Measurements from ENCODE around the gene AUTS2.
"Not testable (repeated sequence)": the region's sequence is repeated elsewhere in the genome, so short reads cannot be mapped to it uniquely, and the experiment has no call there.

AUTS2 gene

DNA sequence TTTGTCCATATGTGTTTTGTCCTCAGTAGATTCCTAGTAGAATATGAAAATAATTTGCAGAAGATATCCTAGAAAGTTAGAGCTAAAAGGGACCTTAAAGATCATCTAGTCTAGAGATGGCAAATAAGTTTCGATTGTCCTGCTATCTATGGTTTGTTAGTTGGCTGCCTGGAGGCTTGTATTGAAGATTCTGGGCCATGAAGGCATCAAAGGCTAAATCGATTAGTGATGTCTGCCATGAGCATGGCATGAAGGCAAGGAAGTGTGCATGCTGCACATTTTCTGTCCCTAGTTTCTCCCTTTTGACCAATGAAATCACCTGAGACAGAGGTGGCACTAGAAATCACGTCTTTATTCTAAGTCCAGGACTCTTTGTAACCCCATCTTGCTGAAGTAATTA lies 979.9 kb downstream of the AUTS2 start:
- no peak for DNase-seq

DNA sequence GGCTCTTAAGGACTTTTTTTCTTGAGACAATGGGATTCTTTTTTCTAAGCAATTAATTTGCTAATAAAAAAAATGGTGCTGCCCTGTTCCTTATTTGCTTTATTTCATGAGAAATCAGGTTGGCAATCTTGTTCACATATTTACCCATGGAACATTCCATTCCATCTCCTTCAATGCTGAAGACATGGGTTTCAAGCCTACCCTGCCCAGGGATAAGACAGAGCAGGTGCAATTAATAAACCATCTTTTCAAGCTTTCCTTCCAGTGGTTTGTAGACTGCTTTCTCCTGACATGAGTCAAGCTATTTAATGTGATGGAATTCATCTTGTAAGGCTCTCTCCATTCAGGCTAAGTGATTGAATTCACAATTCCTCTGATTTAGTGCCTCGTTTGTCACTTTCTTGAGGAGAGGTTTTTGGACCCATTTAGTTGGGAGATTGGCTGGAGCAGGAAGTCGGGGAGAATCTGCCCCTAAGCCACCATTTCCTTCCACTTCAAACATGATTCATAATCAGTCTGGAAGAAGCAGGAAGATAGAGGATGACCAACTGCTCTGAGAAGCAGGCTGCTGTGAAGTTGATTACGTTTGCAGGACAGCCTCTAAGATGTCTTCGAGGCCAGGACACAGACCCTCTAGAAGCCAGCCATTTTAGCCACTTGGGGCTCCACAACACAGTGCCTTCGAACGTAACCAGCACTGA lies 981.3 kb downstream of the AUTS2 start:
- DNase-seq, result no peak

DNA sequence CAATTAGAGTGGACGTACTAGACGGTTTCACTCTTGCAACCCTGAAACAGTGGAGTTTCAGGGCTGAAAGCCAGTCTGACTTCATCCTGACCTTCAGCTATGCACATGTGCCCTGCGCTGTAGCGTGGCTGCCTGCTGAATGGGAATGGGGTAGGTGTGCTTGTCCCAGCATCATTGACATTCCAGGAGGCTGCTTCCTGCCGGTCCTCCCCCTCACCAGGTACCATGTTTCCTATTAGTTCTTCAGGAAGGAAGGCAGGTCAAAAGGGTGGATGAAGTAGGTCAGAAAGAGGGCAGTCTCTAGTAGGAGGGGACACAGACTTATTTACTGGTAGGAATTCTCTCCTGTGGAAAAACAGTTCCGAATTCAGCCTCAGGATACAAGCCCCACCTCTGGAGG lies 981.9 kb downstream of the AUTS2 start:
- no peak for DNase-seq

DNA sequence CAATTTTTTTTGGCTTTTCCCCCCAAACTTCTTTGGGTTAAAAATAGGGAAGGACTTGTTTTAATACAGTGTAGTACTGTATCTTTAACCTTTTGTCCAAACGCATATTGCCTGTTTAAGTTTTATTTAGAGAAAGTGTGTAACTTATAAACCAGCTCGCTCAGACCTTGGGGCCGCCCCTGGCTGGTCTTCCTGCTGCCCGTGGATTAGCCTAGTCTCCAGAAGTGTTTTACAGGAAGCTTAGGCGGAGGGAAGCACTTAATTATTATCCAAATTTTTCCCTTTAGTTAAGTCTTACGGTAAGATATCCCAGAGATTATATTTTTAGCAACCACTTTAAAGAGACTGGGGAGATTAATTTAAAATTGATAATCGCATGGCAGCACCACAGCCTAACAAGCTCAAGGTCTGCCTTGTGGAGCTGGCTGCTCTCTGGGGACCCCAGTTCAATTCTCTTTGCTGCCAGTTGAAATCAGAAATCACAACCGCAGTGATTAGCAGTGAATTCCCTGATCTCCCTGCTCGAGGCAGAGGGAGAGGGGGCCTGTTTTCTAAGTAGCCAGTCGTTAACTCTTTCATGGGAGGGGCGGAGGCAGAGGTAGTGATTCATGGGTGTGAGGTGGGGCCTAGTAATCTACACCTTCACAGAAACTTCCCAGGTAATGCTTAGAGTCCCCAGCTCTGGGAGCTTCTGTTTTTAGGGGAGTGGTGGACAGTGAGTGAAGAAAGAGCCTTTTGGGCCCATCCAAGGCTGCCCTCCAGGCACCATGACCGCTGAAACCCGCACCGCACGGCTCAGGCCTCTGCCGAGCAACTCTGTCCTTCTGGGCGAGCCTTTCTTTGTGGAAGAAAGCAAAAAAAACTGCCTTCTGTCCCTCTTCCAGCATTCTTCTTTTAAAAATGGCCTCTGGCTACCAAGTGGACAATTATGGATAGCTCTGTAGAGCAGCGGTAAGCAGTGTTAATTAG lies 984.9 kb downstream of the AUTS2 start:
- DNase-seq, result no peak

DNA sequence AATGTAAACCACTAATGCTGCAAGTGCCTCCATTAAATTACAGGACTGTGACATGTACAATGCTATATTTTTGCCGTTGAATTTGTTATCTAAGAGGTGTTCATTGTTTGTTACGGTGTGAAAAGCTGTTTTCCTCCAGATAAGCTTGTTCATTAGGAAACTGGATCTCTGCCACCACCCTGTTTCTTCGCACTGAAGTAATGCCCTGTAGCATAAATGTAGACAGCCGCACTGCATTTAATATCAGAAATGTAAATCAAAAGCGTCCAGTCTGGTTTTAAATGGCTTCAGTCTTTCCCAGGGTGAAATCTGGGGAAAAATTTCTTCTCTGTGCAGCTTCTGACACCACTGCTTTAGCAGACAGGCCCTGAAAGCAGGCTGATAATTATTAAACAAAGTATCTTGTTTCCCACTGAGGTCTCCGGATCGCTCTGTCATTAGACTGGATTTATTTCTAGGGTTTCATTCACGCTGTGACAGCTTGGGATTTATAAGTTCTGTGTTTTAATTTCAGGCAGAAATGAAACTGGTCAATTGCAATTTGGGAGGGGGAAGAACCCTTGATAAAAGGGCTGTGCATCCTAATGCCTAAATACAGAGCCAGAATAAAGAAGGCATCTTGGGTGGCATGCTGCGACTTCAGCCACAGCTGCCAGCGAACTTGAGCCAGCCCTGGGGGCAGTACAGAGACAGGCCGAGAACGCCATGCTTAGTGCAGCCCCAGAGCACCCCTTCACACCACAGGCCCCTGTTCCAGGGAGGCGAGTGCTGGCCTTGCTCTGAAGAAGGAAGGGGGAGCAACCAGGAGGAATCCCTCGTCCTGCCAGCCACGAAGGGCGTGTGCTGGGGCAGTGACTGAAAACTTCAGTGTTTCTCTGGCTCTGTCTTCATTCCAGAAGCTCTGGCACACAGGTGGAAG lies 985.9 kb downstream of the AUTS2 start:
- no peak for DNase-seq

DNA sequence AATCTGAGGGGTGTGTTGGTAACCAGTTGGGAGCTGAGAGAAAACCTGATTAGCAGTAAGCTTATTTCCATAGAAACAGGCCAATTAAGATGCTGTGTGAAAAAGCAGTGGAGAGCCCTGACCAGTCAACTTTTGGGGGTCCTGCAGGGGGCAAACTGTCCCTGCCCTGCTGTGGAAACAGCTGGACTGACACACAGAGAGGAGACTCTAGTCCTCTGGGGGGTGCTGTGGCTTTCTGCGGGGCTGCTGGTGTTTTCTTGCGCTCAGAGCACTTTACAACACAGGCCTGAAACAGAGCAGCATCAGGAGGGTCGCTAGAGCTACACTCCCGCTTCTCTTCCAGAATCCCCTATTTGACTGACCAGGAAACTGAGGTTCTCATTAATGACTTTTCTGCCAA lies 986.8 kb downstream of the AUTS2 start:
- DNase-seq, result no peak

DNA sequence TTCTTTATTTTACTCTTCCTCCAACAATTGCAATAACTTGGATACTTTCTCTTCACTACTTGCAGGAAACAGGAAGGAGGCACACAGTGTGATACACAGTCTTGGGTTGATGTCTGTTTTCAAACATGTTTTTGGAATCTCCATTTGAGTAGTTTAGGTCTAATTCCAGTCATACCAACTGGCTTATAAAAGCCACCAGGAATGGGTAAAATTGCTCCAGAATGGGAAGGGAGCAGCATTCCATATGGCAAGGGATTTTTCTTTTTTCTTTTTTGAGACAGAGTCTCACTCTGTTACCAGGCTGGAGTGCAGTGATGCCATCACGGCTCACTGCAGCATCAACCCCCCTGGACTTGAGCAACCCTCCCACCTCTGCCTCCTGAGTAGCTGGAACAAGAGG lies 988.5 kb downstream of the AUTS2 start:
- no peak for DNase-seq

DNA sequence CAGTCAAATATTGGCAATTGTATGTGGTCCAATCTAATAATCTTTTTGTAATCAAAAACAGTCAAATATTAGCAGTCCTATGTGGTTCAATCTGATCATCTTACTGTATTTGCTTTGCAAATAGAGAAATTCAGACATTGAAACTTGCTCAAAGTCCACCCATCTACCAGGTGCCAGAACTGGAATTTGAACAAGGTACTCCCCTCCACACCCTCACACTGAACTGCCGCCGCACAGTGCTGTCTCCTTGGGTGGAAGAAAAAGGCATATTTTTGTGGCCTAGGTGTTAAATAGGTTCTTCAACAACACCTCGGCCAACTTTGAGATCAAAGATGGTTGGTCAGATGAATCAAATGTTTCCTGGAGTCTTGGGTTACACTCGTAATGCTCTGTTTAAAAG lies 989.5 kb downstream of the AUTS2 start:
- DNase-seq, result no peak

DNA sequence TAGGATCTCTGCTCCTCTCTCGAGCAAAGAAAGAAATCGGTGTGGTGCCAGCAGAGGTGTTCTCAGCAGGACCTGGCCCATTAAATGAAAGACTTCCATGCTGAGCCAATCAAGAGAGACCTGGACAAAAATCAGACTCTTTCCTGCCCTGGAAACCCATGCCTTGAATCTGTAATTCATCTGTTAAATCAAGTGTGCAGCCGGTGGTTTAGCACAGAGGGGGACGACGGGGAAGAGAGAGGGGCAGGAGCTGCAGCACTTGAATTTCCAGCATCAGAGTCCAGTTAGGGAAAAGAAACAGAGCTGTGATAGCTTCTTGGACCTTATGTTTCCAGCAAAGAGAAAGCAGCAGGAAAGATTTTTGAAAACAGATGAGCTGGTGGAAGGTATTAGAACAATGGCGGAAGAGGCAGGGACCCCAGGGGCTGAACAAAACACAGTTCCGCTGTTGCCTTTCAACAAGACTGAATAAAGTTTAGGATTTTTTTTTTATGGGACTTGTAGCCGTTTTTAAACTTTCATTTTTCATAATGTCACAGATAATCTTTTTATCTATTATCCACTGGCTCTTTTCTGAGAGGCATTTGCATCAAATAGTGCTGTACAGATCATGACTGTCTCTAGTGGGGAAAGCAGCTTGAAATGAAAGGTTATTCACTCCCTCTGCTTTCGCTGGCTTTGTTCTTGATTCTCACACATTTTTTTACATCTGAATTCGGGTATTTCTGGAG lies 990.1 kb downstream of the AUTS2 start:
- no peak for DNase-seq

DNA sequence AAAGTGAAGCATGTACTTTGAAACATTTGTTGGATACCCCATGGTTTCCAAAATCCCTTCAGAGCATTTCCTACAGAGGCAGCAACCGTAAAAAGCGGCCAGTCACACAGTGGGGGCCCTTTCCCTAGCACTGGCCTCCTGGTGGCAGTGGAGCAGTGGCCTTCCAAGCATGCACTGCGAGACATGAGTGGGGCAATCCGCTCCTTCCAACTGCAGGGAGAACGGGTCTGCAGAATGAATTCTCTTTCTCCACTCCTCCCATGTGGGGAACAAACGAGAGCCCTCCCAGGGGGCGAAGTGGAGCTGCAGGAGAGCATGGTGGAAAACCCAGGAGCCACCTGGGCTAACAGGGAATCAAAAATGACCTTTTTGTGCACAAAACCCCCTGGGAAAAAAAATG lies 990.7 kb downstream of the AUTS2 start:
- no peak for DNase-seq

DNA sequence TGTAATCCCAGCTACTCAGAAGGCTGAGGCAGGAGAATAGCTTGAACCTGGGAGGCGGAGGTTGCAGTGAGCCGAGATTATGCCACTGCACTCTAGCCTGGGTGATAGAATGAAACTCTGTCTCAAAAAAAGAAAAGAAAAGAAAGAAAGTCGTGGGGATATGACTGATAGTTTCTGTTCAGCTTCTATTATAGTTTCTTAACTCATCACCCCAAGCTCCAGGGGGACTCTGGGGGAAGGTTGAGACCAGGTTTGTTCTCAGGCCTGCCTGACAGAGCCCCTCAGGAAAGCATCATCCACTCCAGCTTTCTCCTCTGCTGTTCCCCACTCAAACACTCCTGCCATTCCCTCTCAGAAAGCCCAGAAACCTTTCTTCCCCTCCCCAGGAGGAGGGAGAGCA lies 991.3 kb downstream of the AUTS2 start:
- DNase-seq, result no peak

DNA sequence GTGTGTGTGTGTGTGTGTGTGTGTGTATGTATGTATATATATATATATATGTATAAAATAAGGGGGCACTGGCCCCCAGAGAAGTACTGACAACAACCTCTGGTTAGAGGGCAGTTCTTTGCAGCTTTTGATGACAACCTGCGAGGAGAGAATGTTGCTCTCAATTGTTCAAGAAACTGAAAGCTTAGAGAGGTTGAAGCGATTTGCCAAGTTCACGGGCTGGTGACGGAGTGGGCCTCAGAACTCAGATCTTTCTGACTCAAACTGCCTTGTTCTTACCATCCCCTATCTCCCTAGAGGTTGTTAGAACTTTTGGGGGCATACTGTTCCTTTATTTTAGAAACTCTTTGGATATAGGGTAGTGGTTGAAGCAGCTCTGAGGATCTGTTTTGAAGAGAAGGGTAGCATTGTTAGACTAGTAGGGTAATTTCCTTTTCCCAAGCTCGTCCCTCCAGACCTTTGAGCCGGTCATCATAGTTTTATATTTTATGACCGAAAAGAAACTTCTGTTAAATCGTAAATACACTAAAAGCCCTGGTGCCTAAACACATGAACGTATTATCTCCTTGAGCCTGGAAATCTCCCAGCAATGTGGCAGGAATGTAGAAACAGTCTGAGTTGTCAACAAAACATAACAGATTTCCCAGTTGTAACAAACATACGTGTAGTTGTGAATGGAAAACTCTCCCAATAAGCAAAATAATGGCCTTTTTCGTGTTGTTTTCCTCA lies 992.0 kb downstream of the AUTS2 start:
- DNase-seq, result no peak

DNA sequence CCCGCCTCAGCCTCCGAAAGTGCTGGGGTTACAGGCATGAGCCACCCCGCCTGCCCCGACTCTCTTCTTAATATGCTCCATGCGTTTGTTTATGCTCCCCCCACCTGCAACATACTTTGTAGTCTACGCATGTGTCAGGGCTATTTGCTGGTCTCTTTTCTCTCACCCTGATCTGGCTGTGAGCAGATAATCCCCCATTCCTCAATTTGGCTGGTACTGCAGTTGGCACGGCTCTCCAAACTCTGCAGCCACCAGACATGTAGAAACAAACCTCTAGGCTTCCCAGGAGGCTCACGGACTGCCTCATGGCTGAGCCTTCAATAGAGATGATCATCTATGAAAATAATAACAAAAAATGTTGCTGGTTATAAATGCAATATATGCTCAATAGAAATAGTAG lies 993.4 kb downstream of the AUTS2 start:
- no peak for DNase-seq

DNA sequence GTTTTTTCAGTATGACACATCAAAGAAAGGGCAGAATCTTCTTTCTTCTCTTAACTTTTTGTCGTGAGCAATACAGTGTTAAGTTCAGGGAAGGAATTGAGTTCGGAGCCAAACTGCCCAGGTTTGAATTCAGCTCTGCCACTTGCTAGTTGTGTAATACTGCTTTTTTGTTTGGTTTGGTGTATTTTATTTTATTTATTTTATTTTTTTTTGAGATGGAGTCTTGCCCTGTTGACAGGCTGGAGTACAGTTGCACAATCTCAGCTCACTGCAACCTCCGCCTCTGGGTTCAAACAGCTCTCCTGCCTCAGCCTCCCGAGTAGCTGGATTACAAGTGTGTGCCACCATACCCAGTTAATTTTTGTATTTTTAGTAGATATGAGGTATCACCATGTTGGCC lies 993.9 kb downstream of the AUTS2 start:
- no peak for DNase-seq

DNA sequence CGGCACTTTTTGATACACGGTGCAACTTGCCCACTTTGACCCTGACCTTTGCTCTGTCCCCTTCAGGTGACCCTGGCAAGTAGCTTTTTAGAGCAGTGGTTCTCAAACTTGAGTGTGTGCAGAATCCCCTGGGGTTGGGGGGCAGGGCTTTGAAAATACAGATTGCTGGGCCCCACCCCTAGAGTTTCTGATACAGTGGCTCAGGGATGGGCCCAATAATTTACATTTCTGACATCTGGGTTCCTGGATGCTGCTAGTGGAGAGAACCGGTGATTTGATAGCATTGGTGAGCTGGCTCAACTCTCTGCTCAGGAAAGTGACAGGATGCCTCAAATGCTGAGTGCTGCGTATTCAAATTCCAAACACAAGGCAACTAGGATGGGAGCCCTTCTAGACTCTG lies 995.9 kb downstream of the AUTS2 start:
- DNase-seq, result no peak

DNA sequence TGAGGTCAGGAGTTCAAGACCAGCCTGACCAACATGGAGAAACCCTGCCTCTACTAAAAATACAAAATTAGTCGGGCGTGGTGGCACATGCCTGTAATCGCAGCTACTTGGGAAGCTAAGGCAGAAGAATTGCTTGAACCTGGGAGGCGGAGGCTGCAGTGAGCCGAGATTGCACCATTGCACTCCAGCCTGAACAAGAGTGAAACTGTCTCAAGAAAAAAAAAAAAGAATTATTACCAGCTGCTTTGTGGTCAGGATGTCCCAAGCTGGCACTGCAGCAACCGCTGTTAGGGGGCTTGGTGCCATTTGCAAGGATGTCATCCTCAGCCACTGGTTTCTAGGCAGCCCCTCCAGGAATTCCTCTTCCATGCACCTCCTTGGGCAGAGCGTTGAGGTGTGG lies 996.6 kb downstream of the AUTS2 start:
- DNase-seq, result not testable (repeated sequence)

DNA sequence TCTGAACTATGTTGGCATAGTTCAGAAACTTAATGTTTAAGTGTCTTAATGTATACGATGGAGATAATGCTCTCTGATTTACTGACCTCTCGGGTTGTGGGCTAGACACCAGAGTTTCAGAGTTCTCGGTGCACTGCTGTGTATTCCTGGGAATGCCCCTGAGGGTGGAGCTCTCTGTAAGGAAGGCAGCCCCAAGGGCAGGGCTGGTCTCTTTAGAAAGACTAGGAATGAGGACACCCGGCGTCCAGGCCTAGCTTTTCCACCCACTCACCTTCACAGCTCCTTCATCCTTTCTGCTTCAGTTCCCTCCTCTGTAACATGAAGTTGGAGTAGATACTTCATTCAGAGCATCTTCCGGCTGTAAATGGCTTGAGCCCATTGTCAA lies 997.1 kb downstream of the AUTS2 start:
- DNase-seq, result no peak

DNA sequence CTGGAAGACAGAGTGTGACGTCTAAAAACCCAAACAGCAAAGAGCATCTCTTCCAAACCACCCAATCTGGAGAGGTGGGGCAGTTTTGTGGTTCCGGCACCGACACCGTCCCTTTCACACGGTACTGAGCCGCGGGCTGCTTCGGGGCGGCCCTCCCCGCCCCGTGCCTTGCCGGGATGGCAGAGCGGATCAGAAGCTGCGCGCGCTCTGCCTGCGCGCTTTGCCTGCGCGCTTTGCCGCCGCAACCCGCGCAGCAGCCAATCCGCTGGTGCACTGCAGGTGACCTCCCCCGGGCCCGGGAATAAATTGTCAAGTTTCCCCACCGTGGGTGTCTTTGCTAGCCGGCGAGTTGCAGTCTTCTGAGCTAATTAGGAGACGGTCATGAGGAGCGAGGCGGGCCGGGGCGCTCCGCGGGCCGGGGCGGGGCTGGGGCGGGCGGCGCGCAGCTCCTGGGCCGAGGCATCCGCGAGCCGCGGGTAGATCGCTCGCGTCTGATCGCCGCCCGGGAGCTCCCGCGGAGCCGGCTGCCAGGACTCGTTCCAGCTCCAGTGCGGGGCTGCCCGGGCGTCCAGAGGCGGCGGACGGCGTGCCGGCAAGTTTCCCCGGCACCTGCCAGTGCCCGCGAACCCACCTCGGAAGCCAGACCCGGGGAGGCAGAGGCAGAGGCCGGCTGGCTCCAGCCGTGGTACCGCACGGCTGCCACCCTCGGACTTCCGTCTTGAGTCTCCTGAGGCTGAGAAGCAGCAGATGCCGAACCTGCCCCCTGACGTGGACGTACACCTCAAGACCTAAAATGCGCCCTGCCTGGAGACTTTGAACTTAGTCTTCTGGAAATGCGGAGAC lies 997.7 kb downstream of the AUTS2 start:
- no peak for DNase-seq

DNA sequence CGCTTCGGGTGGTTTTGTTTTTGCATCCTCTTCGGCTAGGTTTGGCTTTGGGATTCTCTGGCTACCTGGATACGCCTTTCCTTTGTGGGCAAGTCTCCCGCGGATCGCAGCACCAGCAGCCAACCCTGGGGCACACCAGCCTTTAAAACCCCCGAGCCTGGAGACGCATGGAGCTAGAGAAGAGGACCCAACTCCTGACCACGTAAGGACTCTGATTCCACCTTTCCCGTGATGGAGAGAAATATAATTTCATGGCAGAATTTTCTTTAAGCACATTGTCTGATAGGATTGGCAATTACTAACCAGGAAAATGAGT lies 998.3 kb downstream of the AUTS2 start:
- DNase-seq, result no peak

DNA sequence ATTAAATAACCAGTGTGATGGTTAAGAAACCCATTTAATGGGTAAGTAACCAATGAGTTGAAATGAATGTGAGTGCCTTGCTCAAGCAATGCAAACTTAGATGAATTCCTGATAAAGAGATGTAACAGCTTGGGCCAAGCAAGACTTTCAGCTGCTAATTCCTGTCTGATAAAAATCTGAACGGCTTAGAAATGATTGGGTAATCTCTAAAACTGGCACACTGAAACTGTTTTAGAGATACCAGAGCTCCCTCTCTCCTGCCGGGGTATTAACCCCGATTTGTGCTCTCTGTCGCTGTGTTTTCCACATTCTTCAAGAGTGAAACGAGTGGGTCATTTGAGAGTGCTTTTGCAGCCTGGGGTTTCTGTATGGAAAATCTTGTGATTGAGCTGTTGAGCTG lies 998.8 kb downstream of the AUTS2 start:
- no peak for DNase-seq

DNA sequence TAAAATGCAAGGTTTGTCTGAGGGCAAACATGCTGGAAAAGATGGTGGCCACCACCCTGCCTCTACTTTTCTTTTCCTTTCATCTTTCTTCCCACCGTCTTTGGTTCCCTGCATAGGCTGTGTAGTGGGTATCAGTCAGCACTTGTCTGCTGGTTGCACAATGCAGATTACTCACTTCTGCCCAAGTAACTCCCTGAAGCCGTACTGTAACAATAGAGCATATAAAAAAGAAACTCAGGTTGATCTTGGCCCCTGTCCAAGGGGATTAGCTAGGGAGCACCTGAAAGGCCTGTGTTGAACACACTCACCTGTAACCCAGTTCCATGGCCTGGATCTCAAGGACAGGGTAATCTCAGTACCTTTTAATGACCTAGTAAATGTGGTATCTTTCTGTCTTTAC lies 1000.7 kb downstream of the AUTS2 start:
- DNase-seq, result no peak

All from CD4-positive, alpha-beta T cell treated with Interleukin-15 for 1 hour (primary cell).